ENCODE data around the gene HEMGN.

DNA sequence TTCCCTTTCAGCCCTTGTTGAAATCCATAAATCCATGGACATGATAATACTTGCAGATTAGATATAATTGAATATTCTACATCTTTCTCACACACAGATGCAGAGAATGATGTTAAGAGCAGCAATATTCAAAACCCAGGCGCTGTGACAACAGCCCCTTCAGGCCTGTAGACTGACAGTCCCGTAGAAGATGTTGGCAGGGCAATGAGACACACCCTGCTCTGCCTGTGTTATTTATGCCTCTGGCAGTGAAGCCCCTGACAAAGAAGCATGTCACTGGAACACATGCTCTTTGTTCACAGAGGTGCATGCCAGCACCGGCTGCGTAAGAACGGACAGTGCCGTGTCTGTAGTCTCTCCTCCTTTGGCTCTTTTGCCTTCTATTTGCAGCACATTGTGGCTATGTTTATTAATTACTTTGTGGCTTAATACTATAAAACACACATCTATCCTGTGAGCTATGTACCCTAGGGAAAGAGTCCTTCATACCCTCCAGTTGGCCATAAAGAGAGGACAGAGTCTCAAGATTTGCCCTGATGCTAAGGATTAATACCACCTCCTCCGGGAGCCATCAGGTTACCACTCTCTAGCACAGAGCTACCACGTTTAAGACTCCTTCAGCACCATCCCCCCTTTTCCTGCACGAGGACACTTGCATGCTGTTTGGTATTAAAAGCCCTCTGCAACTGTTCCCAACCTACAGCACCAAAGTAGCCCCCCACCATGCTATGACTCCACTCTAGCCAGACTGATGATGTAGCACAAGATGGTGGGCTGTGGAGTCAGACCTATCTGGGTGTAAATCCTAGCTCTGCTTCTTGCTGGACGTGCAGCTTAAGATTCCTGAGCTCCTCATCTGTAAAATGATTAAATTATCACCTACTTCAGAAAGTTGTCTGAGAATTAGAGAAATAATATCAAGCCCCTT lies 43.2 kb upstream of the HEMGN start:
- no peak for TF ChIP-seq POLR2A (IDR thresholded peaks at IDR 0.05)
- TF ChIP-seq, protein P1, sequence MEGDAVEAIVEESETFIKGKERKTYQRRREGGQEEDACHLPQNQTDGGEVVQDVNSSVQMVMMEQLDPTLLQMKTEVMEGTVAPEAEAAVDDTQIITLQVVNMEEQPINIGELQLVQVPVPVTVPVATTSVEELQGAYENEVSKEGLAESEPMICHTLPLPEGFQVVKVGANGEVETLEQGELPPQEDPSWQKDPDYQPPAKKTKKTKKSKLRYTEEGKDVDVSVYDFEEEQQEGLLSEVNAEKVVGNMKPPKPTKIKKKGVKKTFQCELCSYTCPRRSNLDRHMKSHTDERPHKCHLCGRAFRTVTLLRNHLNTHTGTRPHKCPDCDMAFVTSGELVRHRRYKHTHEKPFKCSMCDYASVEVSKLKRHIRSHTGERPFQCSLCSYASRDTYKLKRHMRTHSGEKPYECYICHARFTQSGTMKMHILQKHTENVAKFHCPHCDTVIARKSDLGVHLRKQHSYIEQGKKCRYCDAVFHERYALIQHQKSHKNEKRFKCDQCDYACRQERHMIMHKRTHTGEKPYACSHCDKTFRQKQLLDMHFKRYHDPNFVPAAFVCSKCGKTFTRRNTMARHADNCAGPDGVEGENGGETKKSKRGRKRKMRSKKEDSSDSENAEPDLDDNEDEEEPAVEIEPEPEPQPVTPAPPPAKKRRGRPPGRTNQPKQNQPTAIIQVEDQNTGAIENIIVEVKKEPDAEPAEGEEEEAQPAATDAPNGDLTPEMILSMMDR (IDR thresholded peaks at IDR 0.05) = no peak
